ENCODE data around the gene ZNF300.

The ZNF300 gene

DNA sequence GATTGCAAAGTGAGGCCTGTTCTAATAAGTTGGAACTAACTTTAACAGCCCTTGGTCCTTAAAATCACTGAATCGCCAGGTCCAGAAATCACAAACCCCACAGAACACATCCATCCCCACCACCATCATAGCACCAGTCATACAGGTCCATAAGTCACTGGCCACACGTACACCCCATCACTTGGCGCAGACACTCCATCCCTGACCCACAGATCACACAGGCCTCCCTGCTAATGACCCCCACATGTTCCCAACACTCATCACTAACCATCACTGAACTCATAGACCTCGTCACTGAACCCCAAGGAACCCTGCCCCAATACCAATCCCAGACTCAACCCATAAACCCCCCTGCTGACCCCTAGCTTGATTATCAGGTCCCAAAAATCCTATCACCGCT lies 41.2 kb upstream of the ZNF300 start:
- Histone ChIP-seq H4K20me1 (ENCODE audit: insufficient read depth, low read length, poor library complexity, severe bottlenecking) (no peaks in the 10 kb centered on the region), H3K4me1 (ENCODE audit: insufficient read depth, low read length, poor library complexity, severe bottlenecking) (no peaks in the 10 kb centered on the region), H3F3A (ENCODE audit: low read depth) (no peaks in the 10 kb centered on the region), H3K9me2 (replicated peaks; ENCODE audit: low read depth, low read length) (no peaks in the 10 kb centered on the region), H2AFZ (ENCODE audit: low read length) (no peak overlapping the region), H3K4me2 (ENCODE audit: low read depth, low read length, poor library complexity, severe bottlenecking) (no peak overlapping the region), H3K4me3 (ENCODE audit: low read length, poor library complexity, severe bottlenecking) (no peak overlapping the region), H3K79me2 (ENCODE audit: insufficient read depth, low read length) (no peaks in the 10 kb centered on the region), H3K27me3 (ENCODE audit: insufficient read depth, low read length, poor library complexity, severe bottlenecking) (no peaks in the 10 kb centered on the region), H3K36me3 (ENCODE audit: insufficient read depth, low read length) (no peaks in the 10 kb centered on the region), H3K9ac (ENCODE audit: low read depth, low read length, poor library complexity, severe bottlenecking) (no peak overlapping the region), H3K9me3 (ENCODE audit: insufficient read depth, low read depth, low read length) (peaks cover 19% of the 10 kb centered on the region)
- TF ChIP-seq EZH2phosphoT487 (IDR thresholded peaks at IDR 0.05; ENCODE audit: borderline replicate concordance), result no peak
- TF ChIP-seq, protein P1, sequence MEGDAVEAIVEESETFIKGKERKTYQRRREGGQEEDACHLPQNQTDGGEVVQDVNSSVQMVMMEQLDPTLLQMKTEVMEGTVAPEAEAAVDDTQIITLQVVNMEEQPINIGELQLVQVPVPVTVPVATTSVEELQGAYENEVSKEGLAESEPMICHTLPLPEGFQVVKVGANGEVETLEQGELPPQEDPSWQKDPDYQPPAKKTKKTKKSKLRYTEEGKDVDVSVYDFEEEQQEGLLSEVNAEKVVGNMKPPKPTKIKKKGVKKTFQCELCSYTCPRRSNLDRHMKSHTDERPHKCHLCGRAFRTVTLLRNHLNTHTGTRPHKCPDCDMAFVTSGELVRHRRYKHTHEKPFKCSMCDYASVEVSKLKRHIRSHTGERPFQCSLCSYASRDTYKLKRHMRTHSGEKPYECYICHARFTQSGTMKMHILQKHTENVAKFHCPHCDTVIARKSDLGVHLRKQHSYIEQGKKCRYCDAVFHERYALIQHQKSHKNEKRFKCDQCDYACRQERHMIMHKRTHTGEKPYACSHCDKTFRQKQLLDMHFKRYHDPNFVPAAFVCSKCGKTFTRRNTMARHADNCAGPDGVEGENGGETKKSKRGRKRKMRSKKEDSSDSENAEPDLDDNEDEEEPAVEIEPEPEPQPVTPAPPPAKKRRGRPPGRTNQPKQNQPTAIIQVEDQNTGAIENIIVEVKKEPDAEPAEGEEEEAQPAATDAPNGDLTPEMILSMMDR (conservative IDR thresholded peaks at IDR 0.05; ENCODE audit: low read length), result no peak

DNA sequence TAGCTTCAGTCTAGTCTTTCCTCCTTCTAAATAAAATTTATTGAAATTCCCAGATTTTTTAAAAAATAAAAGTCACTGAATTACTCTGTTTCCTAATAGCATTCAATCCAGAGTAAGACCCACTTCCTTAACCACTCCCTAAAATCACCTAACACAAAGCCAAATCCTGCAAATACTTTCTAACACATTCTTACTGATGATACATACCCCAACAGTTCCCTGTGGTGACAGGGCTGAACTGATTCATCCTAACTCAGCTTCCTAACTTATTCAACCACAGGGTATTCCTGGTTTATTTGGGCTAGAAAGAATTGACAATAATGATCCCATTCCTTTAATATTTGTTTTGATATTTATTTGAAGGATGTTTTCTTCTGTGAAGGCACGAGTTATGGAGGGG lies 40.7 kb upstream of the ZNF300 start:
- TF ChIP-seq EZH2phosphoT487 (IDR thresholded peaks at IDR 0.05; ENCODE audit: borderline replicate concordance), result no peak
- TF ChIP-seq, protein P1 (conservative IDR thresholded peaks at IDR 0.05; ENCODE audit: low read length), result no peak

DNA sequence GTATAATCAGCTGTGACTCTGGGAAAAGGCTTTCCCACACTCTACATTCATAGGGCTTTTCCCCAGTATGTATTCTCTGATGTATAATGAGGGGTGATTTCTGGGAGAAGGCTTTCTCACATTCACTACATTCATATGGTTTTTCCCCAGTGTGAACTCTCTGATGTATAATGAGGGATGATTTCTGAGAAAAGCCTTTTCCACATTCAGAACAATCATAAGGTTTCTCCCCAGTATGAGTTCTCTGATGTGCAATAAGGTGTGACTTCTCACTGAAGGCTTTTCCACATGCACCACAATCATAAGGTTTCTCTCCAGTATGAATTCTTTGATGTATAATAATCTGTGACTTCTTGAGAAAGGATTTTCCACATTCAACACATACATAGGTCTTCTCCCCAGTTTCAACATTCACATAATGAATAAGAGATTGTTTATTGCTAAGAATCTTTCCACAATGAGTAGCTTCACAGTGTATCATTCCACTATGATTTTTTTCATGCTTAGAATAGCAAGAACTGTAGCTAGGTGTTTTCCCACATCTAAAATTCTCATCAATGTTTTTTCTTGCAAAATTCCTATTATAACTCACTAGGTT lies 26.7 kb upstream of the ZNF300 start:
- H3F3A ChIP-seq (ENCODE audit: low read depth), result no peaks in the 10 kb centered on the region
- TF ChIP-seq, protein P1 (conservative IDR thresholded peaks at IDR 0.05; ENCODE audit: low read length), result no peak
- no peak for TF ChIP-seq EZH2phosphoT487 (IDR thresholded peaks at IDR 0.05; ENCODE audit: borderline replicate concordance)
- no peaks in the 10 kb centered on the region for H3K36me3 ChIP-seq (ENCODE audit: insufficient read depth, low read length)
- H3K27me3 ChIP-seq (ENCODE audit: insufficient read depth, low read length, poor library complexity, severe bottlenecking), result peaks cover 6% of the 10 kb centered on the region
- peaks cover 62% of the 10 kb centered on the region for H3K9me3 ChIP-seq (ENCODE audit: insufficient read depth, low read depth, low read length)
- no peaks in the 10 kb centered on the region for H4K20me1 ChIP-seq (ENCODE audit: insufficient read depth, low read length, poor library complexity, severe bottlenecking)
- H3K4me1 ChIP-seq (ENCODE audit: insufficient read depth, low read length, poor library complexity, severe bottlenecking), result no peaks in the 10 kb centered on the region
- no peak overlapping the region for H3K4me2 ChIP-seq (ENCODE audit: low read depth, low read length, poor library complexity, severe bottlenecking)
- no peak overlapping the region for H2AFZ ChIP-seq (ENCODE audit: low read length)
- no peaks in the 10 kb centered on the region for H3K79me2 ChIP-seq (ENCODE audit: insufficient read depth, low read length)
- no peak overlapping the region for H3K4me3 ChIP-seq (ENCODE audit: low read length, poor library complexity, severe bottlenecking)
- H3K9ac ChIP-seq (ENCODE audit: low read depth, low read length, poor library complexity, severe bottlenecking), result no peak overlapping the region
- no peaks in the 10 kb centered on the region for H3K9me2 ChIP-seq (replicated peaks; ENCODE audit: low read depth, low read length)

More for the DNA sequence above, 40.7 kb upstream of the ZNF300 start:
- Histone ChIP-seq H2AFZ (ENCODE audit: low read length) (no peak overlapping the region), H3K9ac (ENCODE audit: low read depth, low read length, poor library complexity, severe bottlenecking) (no peak overlapping the region), H3K36me3 (ENCODE audit: insufficient read depth, low read length) (no peaks in the 10 kb centered on the region), H3K9me3 (ENCODE audit: insufficient read depth, low read depth, low read length) (peaks cover 17% of the 10 kb centered on the region), H3K4me2 (ENCODE audit: low read depth, low read length, poor library complexity, severe bottlenecking) (no peak overlapping the region), H4K20me1 (ENCODE audit: insufficient read depth, low read length, poor library complexity, severe bottlenecking) (no peaks in the 10 kb centered on the region), H3F3A (ENCODE audit: low read depth) (no peaks in the 10 kb centered on the region), H3K9me2 (replicated peaks; ENCODE audit: low read depth, low read length) (no peaks in the 10 kb centered on the region), H3K27me3 (ENCODE audit: insufficient read depth, low read length, poor library complexity, severe bottlenecking) (no peaks in the 10 kb centered on the region), H3K4me3 (ENCODE audit: low read length, poor library complexity, severe bottlenecking) (no peak overlapping the region), H3K79me2 (ENCODE audit: insufficient read depth, low read length) (no peaks in the 10 kb centered on the region), H3K4me1 (ENCODE audit: insufficient read depth, low read length, poor library complexity, severe bottlenecking) (no peaks in the 10 kb centered on the region)

All from Loucy (cell line).